GM19455 (cell line): Measurements from ENCODE around the gene NSUN2.

Experiments used
- ATAC-seq: cut with Tn5 transposase; IDR thresholded peaks from one replicate; pipeline ENCODE4 v1.9.1; 2021; ENCODE audit not compliant: unreplicated experiment

Gene NSUN2

DNA sequence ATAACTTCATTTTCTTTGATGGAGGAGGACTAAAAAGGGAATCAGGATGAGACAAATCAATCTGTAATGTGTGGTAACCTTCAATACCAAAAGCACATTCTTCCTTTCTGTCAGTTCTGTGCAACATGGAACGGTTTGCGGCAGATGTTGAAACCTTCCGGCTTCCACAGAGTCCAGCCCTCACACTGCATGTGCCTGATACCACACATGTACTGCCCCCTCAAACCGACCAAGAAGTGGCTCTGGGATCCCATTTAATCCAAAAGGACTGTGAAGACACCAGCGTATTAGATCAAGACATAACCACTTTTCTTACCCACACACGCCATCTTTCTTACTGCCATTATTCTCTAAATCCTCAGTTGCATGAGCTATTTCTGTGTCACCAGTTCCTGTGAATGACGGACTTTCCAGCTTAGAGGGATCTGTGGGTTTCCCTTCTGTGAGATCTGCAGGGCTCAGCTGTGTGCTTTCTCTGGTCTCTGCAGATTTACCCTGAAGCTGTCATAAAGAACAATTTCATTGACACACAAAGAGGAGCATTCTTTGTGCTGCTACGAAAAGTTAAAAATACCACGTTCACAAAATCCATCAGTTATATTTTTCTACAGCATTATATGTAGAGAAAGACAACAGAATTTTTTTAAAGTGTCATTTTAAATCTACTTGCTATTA lies 25.8 kb downstream of the NSUN2 start:
- ATAC-seq, result no peak

DNA sequence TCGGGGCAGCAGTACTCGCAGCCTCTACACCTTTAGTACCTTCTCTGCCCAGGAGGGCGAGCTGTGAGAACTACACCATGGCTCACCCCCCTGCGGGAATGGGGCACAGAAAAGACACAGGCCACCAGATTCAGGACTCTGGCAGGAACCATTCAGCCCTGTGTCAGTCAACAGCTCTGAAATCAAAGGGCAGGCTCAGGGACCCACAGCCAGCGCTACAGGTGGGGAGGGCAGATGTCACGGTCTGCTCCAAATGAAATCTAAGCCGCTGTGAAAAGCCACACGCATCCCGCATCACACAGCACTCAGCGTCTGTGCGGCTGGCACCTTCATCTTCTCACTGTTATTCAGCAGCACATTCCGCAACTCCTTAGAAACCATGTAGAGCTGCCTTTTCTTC lies 27.9 kb downstream of the NSUN2 start:
- ATAC-seq, result no peak

DNA sequence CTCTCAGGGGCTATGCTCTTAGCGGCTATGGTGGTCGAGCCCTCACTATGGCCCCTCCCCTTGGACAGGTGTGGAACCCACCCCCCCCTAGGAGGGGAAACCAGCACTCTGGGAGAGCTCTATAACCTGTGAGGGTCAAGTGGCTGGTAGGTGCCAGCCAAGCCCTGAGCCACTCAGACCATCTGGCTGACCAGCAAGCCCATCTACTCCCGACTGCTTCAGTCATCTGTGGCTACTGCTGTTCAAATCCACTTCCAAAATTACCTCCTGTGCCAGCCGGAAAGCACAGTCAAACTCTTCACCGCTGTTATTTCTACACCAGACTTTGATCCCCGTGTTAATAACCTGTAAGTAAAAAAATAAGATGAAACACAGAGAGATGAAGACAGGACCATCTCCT lies 28.5 kb downstream of the NSUN2 start:
- ATAC-seq, result no peak

DNA sequence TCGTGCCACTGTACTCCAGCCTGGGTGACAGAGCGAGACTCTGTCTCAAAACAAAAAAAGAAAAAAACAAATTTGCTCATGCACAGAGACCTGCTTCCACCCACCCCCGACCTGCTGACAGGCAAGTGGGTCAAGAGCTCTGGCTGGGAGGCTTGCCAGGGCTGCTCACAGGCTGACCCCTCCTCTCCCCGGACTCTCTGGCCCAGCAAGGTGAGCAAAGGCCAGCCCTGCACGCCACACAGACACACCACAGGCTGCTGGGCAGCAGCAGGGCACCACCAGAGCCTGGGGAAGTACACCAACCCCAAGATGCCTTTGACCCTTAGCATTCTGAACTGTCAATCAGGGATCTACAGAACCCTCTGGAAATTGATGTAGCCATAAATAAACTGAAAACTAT lies 29.2 kb downstream of the NSUN2 start:
- no peak for ATAC-seq

DNA sequence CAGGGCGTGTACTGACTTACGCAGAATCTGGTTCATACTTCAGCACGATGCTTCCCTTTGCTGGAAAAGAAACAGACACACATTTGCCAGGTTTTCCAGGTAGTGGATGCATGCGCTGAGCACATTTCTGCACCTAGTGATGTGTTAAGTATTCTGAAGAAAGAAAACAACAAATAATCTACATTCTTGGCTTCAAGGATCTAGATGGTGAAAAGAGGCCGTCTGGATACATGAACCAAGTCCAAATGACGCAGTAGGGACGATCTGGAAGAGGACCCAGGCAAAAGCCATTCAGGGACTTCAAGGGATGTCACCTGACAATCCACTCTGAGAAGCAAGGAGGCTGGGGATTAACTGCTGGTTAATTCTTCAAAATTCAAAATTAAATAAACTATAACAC lies 30.4 kb downstream of the NSUN2 start:
- no peak for ATAC-seq

DNA sequence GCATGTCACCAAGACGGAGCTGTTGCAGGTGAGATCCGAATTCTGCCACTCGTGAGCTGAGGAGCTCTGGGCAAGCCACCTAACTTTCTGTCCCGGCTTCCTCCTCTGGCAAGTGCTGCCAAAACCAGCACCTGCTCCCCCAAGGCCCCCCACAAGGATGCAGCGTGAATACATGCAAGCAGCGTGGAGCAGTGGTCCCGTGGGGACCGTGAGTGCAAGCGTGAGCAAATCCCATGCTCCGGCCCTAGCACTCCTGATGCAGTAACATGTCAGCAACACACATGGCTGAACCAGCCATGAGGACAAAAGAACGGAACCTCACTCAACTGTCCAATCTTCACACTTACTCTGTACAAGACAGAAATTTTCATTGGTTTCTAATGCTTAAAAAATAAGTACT lies 31.0 kb downstream of the NSUN2 start:
- ATAC-seq, result no peak

DNA sequence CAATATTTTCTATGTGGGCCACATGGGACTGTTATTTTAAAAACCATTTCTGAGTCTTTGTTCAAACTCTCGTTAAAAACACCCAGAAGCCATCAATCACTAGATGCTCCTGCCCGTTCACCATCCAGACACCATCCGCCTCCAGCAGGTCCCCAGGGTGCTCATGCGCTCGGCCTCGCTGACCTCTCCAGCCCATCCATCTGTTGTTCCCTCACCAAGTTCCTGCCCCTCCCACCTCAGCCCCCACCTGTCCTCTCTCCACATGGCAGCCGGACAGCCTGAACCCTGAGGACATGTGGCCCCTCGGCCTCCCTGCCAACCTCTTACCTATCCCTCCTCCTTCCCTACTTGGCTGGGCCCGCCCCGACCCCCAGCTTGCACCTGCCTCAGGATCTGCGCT lies 31.6 kb downstream of the NSUN2 start:
- ATAC-seq, result no peak

DNA sequence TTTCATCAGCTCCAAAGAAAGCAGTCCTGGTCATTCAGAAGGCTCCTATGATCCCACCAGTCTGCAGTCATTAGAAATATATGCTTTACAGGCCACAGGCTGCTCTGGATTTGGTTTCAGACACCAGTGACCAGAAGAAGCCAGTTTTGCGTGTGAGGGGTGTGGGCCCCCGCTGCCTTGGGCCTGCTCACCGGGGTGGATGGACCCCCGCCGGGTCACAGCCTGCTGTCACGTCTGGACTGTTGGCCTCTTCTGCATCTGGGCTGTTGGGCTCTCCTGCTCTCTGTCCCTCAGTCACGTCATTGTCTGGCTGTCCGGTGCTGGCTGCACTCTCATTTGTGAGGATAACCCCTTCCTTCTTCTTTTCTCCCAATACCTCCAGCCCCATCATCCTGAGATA lies 33.1 kb downstream of the NSUN2 start:
- ATAC-seq, result no peak

DNA sequence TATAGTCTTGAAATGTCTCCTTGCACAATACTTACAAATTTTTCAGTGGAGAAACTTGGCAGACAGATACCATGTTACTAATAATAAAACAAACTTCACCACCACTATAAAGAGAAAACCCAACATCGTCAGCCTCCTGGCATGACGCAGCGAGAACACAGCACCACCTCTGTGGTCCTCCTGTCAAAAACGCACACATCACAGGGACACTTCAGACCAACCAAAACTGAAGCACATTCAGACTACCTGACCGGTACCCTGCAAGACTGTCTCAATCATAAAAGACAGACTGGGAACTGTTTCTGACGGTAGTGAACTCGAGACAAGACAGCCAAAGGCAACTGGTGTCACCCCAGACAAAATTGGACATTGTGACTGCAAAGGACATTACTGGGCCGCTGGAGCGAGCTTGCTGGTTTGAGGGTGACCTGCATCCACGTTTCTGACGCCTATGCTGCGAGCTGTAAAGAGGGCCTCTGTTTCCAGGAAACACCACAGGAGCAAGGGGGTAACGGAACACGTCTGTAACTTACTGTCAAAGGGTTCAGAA lies 34.4 kb downstream of the NSUN2 start:
- no peak for ATAC-seq

DNA sequence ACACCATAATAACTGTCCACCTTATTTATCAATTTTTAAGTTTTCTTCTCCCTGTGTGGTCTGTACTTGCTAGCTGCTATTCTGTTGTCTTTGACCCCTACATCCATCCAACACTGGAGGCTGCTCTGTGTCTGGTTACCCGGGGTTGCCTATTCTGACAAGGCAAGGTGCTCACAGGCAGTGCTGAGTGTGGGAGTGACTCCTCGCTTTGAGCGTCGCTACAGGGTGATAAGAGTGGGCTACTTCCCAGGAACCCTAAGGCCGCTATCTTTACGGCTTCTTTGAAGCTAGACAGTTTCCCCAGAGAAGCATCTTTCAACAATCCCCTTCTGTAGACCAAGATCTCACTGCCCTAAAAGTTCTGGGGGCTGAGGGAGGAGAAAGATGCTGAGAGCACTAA lies 35.3 kb downstream of the NSUN2 start:
- ATAC-seq, result no peak

DNA sequence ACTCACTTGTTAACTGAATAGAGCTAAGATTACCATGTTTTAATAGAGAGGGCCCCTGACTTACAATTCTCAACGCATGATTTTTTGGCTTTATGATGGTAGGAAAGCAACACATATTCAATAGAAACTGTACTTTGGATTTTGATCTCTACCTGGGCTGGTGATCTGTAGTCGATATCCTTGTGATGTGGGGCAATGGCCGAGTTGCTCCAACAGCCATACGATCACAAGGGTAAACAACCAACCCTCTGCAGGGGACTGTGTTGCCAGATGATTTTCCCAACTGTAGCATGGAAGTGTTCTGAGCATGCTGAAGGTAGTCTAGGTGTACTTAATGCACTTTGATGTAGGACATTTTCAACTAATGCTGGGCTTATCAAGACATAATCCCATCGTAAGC lies 36.5 kb downstream of the NSUN2 start:
- no peak for ATAC-seq

DNA sequence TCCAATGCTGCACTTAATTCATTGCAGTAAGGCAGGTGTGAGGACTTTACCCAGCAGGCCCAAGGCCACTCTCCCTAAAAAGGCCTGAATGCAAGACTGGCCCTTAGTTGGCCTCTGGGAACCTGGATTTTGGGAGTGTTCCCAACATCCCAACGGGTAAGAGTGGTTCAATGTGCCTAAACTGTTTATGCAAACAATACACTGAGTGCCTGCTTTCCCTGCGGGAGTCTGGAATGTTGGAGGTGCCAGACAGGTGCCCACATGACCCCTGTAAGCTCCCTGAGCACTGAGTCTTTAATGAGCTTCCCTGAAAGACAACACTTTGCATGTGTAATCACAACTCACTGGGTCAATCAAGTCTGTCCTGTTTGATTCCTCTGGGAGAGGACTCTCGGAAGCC lies 37.4 kb downstream of the NSUN2 start:
- no peak for ATAC-seq

DNA sequence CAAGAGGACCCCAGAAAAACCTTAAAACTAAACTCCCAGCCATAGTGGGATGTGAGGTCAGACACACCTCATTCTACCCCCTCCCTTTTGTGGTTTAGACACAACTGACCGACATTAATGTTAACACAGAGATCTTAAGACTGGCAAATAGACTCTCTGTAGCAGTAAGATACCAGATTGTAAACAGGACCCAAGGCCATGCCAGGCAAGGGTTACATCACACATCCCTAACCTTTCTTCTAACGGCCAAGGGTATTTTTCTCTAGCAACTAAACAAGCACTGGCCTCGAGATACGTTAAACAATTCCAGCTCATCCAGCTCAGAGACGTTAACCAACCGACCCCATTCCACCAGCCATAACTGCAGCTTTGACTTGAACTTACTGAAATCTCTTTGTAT lies 38.8 kb downstream of the NSUN2 start:
- no peak for ATAC-seq

DNA sequence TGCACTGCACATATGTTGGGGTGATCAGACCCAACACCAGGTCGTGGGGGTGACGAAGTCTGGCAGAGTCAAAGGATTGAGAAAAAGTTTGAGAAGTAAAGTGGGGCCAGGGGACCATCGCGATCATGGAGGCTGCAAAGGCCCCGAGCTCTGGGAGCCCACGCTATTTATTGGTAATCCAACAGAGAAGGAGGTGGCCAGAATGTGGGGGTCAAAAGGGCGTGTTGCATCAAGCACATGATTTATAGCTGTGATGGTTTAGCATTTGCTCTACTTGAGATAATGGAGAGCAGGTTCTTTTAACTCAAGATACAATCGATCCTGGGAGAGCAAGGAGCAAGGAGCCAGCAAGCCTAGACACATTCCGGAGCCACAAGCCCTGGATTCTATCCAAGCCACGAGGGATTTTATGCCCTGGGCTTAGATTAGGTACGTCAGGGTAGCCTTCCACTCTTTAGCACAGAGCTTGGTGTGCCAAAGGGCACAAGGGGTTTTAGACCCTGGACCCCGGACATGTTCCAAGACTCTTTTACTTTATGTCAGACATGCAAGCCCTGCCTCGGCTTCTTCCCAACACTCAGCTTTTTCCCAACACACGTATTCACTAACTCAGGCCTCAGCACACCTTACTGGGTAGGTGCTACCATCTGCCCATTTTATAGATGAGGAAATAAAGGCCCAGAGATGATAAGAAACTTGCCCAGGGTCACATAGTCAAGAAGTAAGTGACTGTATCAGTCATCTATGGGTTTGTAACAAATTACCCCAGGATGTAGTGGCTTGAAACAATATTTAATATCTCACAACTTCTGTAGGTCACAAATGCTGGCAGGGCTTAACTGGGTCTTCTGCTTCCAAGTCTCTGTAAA lies 39.5 kb downstream of the NSUN2 start:
- no peak for ATAC-seq

DNA sequence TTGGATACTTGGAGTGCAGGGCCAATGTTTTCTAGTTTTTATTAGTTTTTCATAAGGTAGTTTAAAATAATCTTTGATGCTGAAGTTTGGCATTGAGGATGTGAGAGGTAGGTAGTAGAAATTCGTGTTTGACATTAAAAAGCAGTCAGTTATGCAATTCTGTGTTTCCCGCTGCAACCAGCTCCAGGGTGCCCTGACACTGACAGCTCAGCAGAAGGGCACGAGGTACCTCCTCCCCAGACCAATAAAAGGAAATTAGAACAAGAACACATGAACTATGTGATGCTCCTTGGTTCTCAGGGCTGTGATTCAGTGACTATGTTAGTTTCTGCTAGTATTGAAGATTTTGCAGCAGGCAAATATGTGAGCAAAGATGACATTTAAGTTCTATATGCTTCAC lies 40.2 kb downstream of the NSUN2 start:
- ATAC-seq, result no peak

DNA sequence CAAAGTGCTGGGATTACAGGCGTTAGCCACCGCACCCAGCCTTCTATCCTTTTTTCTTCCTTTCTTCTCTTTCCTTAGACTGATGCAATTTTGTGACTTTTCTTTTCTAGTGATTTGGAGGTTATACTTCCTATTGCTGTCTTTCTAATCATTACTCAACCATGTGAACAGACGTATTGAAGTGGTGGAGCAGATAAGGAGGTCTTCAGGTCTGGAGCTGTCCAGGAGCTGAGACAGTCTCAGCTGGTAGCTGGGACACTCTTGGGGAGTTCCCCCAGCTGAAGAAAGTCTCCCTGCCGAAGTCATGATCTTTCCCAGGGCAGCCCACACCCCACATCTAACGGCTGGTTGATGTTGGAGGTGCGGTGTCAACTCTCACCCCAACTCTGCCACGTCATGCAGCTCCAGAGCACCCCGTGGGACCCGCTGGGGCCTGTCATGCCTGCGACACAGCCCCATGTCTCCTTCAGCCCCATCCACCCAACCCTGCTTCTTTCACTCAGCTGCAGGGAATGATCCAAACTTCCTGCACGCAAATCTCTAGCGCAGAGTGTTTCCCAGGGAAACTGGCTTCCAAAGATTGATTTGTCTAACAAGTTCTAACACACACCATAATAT lies 41.1 kb downstream of the NSUN2 start:
- no peak for ATAC-seq

DNA sequence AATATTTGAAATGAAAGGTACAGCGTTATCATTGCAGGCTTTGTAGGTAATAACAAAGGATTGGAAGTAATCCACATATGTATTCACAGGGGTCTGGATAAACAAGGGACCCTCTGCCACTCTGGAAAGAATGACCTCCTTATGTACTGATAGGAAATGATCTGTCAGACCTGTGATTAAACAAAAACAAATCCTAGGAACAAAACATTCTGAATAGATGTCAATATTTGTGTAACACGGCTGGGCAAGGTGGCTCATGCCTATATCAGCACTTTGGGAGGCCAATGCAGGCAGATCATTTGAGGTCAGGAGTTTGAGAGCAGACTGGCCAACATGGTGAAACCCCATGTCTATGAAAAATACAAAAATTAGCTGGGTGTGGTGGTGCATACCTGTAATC lies 42.3 kb downstream of the NSUN2 start:
- no peak for ATAC-seq

DNA sequence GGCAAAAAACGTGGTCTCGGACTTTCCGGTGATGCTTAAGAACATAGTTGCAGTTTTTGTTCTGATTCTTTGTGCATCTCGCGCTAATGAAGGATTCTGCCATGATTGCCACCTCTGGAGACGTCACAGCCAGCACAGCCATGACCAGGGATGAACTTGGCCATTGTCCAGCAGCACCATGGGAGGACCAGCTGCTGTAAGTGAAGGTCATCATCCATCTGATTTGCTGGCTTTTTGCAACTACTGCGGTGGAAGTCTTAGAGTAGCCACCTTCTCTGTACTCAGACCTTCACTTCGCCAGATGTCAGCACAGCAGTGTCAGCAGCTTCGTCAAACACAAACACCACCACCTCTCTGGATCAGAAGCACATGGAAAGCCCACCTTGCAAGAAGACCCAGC lies 45.7 kb downstream of the NSUN2 start:
- ATAC-seq, result no peak

DNA sequence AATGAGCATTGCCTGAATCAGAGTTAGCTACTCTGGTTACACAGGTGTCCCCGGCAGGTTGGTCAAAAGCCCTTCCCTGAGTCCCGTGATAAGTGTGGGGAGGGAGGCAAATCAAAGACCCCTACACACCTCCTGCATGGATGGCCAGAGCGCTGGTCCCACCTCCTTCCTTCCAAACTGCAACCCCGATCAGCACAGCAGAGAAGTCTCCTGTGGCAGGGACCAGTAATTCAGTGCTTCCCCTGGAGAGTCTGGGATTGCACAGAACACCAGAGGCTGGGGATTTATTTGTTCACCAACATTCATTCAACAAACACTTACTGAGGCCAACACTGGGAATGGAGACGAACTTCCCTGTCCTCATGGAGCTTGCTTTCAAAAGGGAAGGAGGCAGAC lies 46.2 kb downstream of the NSUN2 start:
- ATAC-seq, result no peak

DNA sequence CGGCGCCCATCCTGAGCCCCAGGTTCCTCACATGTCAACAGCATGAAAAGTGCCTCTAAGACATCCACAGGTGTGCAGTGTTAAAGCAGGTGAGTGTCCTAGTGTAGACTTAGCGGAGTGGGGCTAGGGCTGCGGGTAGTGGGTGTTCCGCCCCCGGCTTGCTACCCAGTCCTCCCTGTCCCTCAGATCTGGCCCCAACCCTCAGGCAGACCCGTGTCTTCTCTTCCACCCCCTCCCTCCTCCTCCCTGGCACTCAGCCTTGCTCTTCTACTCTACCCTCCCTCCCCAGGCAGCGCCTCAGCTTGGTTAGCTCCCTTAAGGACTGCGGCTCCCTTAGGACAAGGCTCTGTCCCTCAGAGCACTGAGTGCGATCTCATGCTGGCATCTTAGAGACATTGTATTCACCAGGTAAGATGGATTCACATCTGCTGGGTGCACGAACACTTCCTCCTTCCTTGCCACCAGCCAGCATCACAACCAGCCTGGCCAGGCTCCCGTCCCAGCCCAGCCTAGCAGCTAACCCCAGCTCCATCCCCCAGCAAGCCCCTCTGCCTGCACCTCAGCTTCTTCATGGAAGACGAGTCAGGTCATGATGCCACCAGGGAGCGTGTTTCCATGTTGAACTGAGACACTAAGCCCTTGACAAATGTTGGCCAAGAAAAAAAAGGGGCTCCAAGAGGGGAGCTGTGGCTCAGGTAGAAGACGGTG lies 46.8 kb downstream of the NSUN2 start:
- no peak for ATAC-seq

DNA sequence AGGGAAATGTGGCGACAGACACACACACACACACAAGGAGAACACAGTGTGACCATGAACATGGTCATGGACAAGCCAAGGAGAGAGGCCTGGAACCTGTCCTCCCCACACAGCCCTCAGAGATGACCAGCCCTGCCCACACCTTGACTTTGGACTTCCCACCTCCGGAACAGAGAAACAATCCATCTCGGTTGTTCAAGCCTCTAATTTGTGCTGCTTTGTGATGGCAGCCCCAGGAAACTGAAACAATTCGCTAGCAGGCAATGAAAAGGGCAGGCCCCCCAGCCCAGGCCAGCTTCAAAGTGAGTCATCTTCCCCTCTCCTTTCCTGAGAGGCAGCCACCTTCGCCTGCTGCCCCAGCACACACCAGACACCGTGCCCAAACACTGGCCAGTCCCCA lies 47.7 kb downstream of the NSUN2 start:
- ATAC-seq, result no peak
